Naive thymus-derived CD4-positive, alpha-beta T cell (primary cell): ENCODE data around the gene TNNC1. TPM values are rescaled to one million over a fixed set of nuclear protein-coding genes. Genes with fewer than 3 reads are reported as not detected.
A peak's percentile ranks its signal among the peaks of the same experiment; 100 is the strongest.

Experiments
- ATAC-seq: fragments of 150-1000 bp; cut with Tn5 transposase; 2 replicates; pipeline ENCODE4 v1.10.0; 2021; ENCODE audit warnings: mild to moderate bottlenecking, moderate library complexity
- CTCF ChIA-PET: fragments of 350-600 bp; sonication (Branson Sonifier 250); formaldehyde crosslinking; loops from one replicate; lab custom pipeline; 2021; ENCODE audit warnings: antibody characterized with exemption; lab: Charles Lee
- POLR2A ChIA-PET: fragments of 350-600 bp; sonication (Branson Sonifier 250); formaldehyde crosslinking; loops from one replicate; lab custom pipeline; 2021; ENCODE audit warnings: antibody characterized with exemption, inconsistent platforms; lab: Charles Lee
- DNase-seq, 9 donors: peaks; one replicate each; pipeline versions ENCODE4 v3.0.0 to v3.0.0-alpha.2; 2020 to 2022; ENCODE audit warnings: mixed read lengths in 1 of 9
- H3K27ac ChIP-seq: one replicate; pipeline ENCODE4 v1.7.0; 2013; ENCODE audit warnings: mild to moderate bottlenecking, low read depth, low read length, moderate library complexity
- H3K27me3 ChIP-seq, 2 donors: one replicate each; pipeline ENCODE4 v1.7.0; 2013; ENCODE audit warnings: low read length in 2 of 2, mild to moderate bottlenecking in 2 of 2, moderate library complexity in 2 of 2; ENCODE audit not compliant: control insufficient read depth in 2 of 2, insufficient read depth in 2 of 2
- H3K36me3 ChIP-seq, 3 experiments: 1 replicate in 2 of 3; 2 replicates in 1 of 3; pipeline ENCODE4 v1.7.0; 2013; ENCODE audit warnings: low read length in 3 of 3, mild to moderate bottlenecking in 3 of 3, moderate library complexity in 1 of 3; ENCODE audit not compliant: insufficient read depth in 3 of 3, control insufficient read depth in 2 of 3
- H3K4me1 ChIP-seq, 2 donors: one replicate each; pipeline ENCODE4 v1.7.0; 2013; ENCODE audit warnings: low read length in 2 of 2, mild to moderate bottlenecking in 2 of 2, moderate library complexity in 1 of 2; ENCODE audit not compliant: control insufficient read depth in 2 of 2, insufficient read depth in 2 of 2
- H3K4me3 ChIP-seq: 2 replicates; pipeline ENCODE4 v1.7.0; 2013; ENCODE audit warnings: mild to moderate bottlenecking, low read length
- H3K9me3 ChIP-seq, 3 experiments: 1 replicate in 2 of 3; 2 replicates in 1 of 3; pipeline ENCODE4 v1.7.0; 2013; ENCODE audit warnings: low read length in 3 of 3; ENCODE audit not compliant: control insufficient read depth in 2 of 3
- H3K27ac Mint-ChIP-seq, 9 donors: one replicate each; pipeline ENCODE4 v1.8.0; 2020 to 2022; ENCODE audit warnings: mixed read lengths in 9 of 9, mild to moderate bottlenecking in 8 of 9, moderate library complexity in 5 of 9, inconsistent platforms in 2 of 9
- H3K27me3 Mint-ChIP-seq, 5 donors: one replicate each; pipeline ENCODE4 v1.8.0; 2021 to 2022; ENCODE audit warnings: mixed read lengths in 5 of 5, mild to moderate bottlenecking in 1 of 5
- H3K36me3 Mint-ChIP-seq, 5 donors: one replicate each; pipeline ENCODE4 v1.8.0; 2020 to 2022; ENCODE audit warnings: mixed read lengths in 5 of 5, mild to moderate bottlenecking in 3 of 5, inconsistent platforms in 1 of 5
- H3K4me1 Mint-ChIP-seq, 7 donors: one replicate each; pipeline ENCODE4 v1.8.0; 2020 to 2022; ENCODE audit warnings: mixed read lengths in 7 of 7, mild to moderate bottlenecking in 3 of 7, inconsistent platforms in 1 of 7
- H3K4me3 Mint-ChIP-seq, 10 donors: one replicate each; pipeline ENCODE4 v1.8.0; 2020 to 2022; ENCODE audit warnings: mild to moderate bottlenecking in 10 of 10, mixed read lengths in 10 of 10, moderate library complexity in 6 of 10, inconsistent platforms in 2 of 10
- H3K9me3 Mint-ChIP-seq, 11 donors: one replicate each; pipeline ENCODE4 v1.8.0; 2020 to 2022; ENCODE audit warnings: mixed read lengths in 11 of 11, mild to moderate bottlenecking in 4 of 11, inconsistent platforms in 1 of 11, moderate library complexity in 1 of 11
- intact Hi-C, 2 donors: fragments of 100-400 bp; cut with micrococcal nuclease; formaldehyde crosslinking; loops; one replicate each; pipeline ENCODE4 v1.15.1; 2023
- polyA plus RNA-seq, 2 donors: library from polyadenylated mRNA; unstranded; fragments of 300-500 nt; fragmentation: Illumina TruSeq; gene quantifications; one replicate each; pipeline ENCODE4 v1.2.3, GENCODE V29; 2021
- total RNA-seq, 6 experiments: library from RNA in 5 of 6; stranded (reverse) in 5 of 6; gene quantifications; 1 replicate in 5 of 6; 2 replicates in 1 of 6; pipeline ENCODE4 v1.2.3 and lab custom pipeline; 2021 to 2026

The TNNC1 gene
- total and polyA plus RNA-seq, 7 experiments from 2014 or later = 0.73 to 8.4 (median 3.5) TPM

DNA sequence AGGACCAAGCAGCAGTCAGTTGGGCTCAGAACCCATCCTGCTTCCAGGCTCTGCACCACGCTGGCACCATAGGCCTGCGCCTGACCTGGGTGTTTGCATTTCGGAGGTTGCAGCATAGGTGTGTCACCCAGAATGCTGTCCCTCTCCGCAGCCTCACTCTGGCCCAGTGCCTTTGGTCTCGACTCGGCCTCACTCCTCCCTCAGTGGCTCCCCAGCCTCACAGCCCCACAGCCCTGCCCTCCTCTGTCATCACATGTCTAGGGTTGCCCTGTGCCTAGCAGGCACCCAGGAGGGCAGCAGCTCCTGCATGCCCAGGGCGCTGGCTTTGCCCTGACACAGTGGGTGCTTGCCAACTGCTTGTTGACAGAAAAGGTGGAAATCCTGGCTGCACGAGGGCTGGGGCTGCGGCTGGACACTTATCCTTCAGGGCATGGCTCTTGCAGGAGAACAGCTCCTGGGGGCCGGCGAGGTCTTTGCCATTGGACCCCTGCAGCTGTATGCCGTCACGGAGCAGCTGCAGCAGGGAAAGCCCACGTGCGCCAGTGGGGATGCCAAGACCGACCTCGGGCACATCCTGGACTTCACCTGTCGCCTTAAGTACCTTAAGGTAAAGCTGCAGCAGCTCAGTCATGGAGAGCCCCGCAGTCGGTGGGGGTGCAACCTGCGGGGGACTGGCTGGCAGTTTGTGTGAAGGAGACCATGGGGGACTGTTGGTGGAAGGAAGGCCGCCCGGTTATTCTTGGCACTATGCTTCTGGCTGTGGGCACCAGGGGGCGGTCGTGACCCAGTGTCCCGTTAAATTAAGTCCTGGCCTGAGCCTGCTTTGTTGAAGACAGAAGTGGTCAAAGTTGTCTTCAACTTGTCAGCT is 17.8 kb upstream of the TNNC1 start:
- peak in 4 of 9 donors; percentile 9 to 45 (median 16) for DNase-seq
- Mint-ChIP-seq H3K27me3 (no peaks in the 10 kb centered on the region), H3K36me3 (peaks cover 0 to 38% (median 4%) of the 10 kb centered on the region in 5 donors), H3K27ac (peak overlapping the region in 1 of 9 donors; percentile 25), H3K9me3 (no peaks in the 10 kb centered on the region), H3K4me3 (no peak overlapping the region), H3K4me1 (peaks cover 4 to 8% (median 6%) of the 10 kb centered on the region in 7 donors)
- intact Hi-C loops = loop anchor here (5.0 kb wide), 1 partner anchor 601 kb away; no protein-coding TSS in a partner anchor
- CTCF ChIA-PET = interaction anchor here (0.5 kb wide), 1 partner anchor 15 kb away, joined by 3 read pairs; no protein-coding TSS in a partner anchor
- Histone ChIP-seq H3K4me1 (no peaks in the 10 kb centered on the region), H3K36me3 (peaks cover 0 to 75% (median 11%) of the 10 kb centered on the region in 3 experiments), H3K4me3 (no peak overlapping the region), H3K9me3 (no peaks in the 10 kb centered on the region), H3K27me3 (no peaks in the 10 kb centered on the region), H3K27ac (no peak overlapping the region)
- peak; percentile 67 for ATAC-seq
- POLR2A ChIA-PET = interaction anchor here (0.8 to 1.0 kb wide), 2 partner anchors 12 to 15 kb away, joined by 3 read pairs; no protein-coding TSS in a partner anchor

DNA sequence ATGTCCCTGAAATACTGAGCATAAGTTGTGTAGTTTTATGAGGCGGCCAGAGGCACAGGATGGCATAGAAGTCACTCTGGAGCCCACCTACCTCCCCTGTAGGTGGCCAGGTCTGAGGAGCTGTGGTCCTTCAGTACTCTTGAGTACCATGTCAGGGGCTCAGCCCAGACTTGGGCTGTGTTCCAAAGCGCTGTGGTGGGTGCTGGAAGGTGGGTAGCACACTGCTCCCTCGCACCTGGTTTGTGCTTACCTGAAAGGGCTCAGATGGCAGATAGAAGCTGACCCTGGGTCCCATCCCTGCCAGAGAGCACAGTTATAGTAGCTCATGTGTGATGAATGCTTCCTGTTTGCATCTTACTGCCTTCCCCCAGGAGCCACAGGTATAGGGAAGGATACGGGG is 17.1 kb upstream of the TNNC1 start:
- Histone ChIP-seq H3K27ac (no peak overlapping the region), H3K9me3 (no peaks in the 10 kb centered on the region), H3K4me3 (no peak overlapping the region), H3K27me3 (no peaks in the 10 kb centered on the region), H3K36me3 (peaks cover 0 to 74% (median 11%) of the 10 kb centered on the region in 3 experiments), H3K4me1 (no peaks in the 10 kb centered on the region)
- peak overlapping the region in 2 of 9 donors; percentile 61 to 67 for H3K27ac Mint-ChIP-seq
- peaks cover 4 to 9% (median 6%) of the 10 kb centered on the region in 7 donors for H3K4me1 Mint-ChIP-seq
- peaks cover 0 to 39% (median 4%) of the 10 kb centered on the region in 5 donors for H3K36me3 Mint-ChIP-seq
- ChIA-PET CTCF (interaction anchor here (0.6 kb wide), 1 partner anchor 59 kb away, joined by 10 read pairs; no protein-coding TSS in a partner anchor), POLR2A (interaction anchor here (1.0 to 1.1 kb wide), 2 partner anchors 11 to 16 kb away, joined by 3 to 4 read pairs; partner anchors contain the start of gene NISCH)
- intact Hi-C loops = loop anchor here (5.0 kb wide), 1 partner anchor 601 kb away; no protein-coding TSS in a partner anchor
- no peak overlapping the region for H3K4me3 Mint-ChIP-seq
- no peaks in the 10 kb centered on the region for H3K9me3 Mint-ChIP-seq
- no peak for ATAC-seq
- DNase-seq = no peak
- no peaks in the 10 kb centered on the region for H3K27me3 Mint-ChIP-seq

DNA sequence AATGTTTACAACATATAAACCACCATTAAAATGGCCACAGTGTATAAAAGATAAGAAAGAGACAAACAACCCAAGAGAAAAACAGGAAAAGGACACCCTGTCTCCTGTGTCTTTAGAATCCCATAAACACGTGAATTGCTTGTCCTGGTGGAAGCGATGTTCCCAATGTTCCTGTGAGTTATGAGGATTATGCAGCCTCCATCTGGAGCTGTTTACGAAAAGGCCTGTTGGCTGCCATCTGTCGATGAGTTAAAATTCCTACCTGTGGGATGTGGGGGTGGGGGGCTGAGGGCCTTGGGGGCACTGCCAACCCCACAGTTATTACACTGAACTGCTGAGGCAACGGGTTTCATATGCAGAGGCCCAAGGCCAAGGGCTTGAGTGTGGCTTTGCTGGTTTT is 15.2 kb upstream of the TNNC1 start:
- Histone ChIP-seq H3K4me3 (no peak overlapping the region), H3K9me3 (no peaks in the 10 kb centered on the region), H3K4me1 (no peaks in the 10 kb centered on the region), H3K27ac (no peak overlapping the region), H3K36me3 (peaks cover 0 to 70% (median 7%) of the 10 kb centered on the region in 3 experiments), H3K27me3 (no peaks in the 10 kb centered on the region)
- Mint-ChIP-seq H3K36me3 (peaks cover 0 to 31% (median 2%) of the 10 kb centered on the region in 5 donors), H3K4me3 (no peak overlapping the region), H3K9me3 (no peaks in the 10 kb centered on the region), H3K27ac (peak overlapping the region in 4 of 9 donors; percentile 54 to 85 (median 68)), H3K4me1 (peaks cover 4 to 13% (median 6%) of the 10 kb centered on the region in 7 donors), H3K27me3 (no peaks in the 10 kb centered on the region)
- CTCF ChIA-PET = no interaction called here
- intact Hi-C loops = no loop called here
- DNase-seq = no peak
- POLR2A ChIA-PET = no interaction called here
- ATAC-seq = no peak

DNA sequence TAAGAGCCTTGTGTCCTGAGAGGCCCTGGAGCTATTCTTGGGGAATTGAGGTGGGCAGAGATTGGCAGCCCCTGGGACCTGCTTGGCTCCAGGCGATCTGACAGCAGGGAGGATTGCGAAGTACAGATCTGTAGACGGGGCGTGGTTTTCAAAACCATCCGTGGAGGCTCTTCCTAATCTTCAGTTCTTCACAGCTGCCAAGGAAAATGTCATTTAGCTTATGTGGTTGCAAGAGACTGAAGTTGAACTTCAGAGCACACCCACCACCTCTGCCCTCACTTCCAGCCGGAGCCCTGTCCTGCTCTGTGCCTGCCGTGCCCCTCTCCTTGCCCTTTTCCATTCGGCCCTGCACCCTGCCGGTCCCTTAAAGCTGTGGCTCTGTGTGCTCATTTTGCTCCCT is 14.5 kb upstream of the TNNC1 start:
- H3K4me3 Mint-ChIP-seq = no peak overlapping the region
- H3K9me3 Mint-ChIP-seq = no peaks in the 10 kb centered on the region
- H3K36me3 Mint-ChIP-seq = peaks cover 0 to 25% (median 3%) of the 10 kb centered on the region in 5 donors
- H3K4me1 Mint-ChIP-seq = peaks cover 4 to 13% (median 7%) of the 10 kb centered on the region in 7 donors
- CTCF ChIA-PET = no interaction called here
- intact Hi-C loops = no loop called here
- no peaks in the 10 kb centered on the region for H3K27me3 ChIP-seq
- H3K4me3 ChIP-seq = no peak overlapping the region
- no peak for ATAC-seq
- H3K36me3 ChIP-seq = peaks cover 0 to 64% (median 7%) of the 10 kb centered on the region in 3 experiments
- POLR2A ChIA-PET = interaction anchor here (0.7 kb wide), 1 partner anchor 17 kb away, joined by 3 read pairs; no protein-coding TSS in a partner anchor
- DNase-seq = no peak
- H3K27me3 Mint-ChIP-seq = no peaks in the 10 kb centered on the region
- no peaks in the 10 kb centered on the region for H3K4me1 ChIP-seq
- H3K27ac Mint-ChIP-seq = peak overlapping the region in 6 of 9 donors; percentile 27 to 78 (median 50)
- no peaks in the 10 kb centered on the region for H3K9me3 ChIP-seq
- no peak overlapping the region for H3K27ac ChIP-seq

DNA sequence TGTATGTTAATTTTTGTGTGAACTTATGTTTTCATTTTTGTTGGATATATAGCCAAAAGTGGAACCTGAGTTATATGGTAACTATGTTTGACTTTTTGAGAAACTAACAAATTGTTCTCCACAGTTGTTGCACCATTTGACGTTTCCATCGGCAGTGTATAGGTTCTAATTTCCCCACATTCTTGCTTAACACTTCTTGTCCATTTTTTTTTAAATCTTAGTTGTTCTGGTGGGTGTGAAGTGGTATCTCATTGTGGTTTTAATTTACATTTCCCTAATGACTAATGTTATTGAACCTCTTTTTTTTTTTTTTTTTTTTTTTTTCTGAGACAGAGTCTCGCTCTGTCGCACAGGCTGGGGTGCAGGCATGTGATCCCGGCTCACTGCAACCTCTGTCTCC is 9.6 kb upstream of the TNNC1 start:
- intact Hi-C loops = no loop called here

DNA sequence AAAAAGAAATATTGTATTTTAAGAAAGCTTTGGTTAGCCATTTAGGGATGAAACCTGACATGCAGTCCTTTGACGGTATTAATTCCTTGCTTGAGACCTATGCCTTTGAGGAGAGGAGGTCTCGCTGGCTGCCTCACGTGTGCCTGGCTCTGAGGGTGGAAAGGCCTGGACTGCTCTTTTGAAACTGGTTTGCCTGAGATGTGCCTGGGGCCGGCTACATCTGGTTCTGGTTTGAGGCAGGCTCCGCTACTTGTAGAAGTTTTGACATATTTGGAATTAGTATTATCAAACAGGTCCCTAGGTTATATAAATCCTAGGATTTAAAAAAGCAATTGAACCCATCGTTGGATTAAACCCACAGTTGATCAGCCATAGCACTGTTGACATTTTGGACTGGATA is 8.0 kb upstream of the TNNC1 start:
- ChIA-PET POLR2A (no interaction called here), CTCF (interaction anchor here (1.3 kb wide), 1 partner anchor 10 kb away, joined by 3 read pairs; no protein-coding TSS in a partner anchor)
- Mint-ChIP-seq H3K4me1 (peaks cover 15 to 35% (median 24%) of the 10 kb centered on the region in 7 donors), H3K27ac (peak overlapping the region in 1 of 9 donors; percentile 53), H3K27me3 (no peaks in the 10 kb centered on the region), H3K9me3 (no peaks in the 10 kb centered on the region), H3K4me3 (no peak overlapping the region), H3K36me3 (peaks cover 0 to 30% (median 6%) of the 10 kb centered on the region in 5 donors)
- ATAC-seq = no peak
- H3K27ac ChIP-seq = no peak overlapping the region
- no peaks in the 10 kb centered on the region for H3K27me3 ChIP-seq
- intact Hi-C loops = no loop called here
- H3K9me3 ChIP-seq = no peaks in the 10 kb centered on the region
- peaks cover 11 to 67% (median 13%) of the 10 kb centered on the region in 3 experiments for H3K36me3 ChIP-seq
- peaks cover under 1 to 3% of the 10 kb centered on the region in 2 donors for H3K4me1 ChIP-seq
- no peak for DNase-seq
- no peak overlapping the region for H3K4me3 ChIP-seq

More for the DNA sequence above, 9.6 kb upstream of the TNNC1 start:
- H3K9me3 ChIP-seq = no peaks in the 10 kb centered on the region
- Mint-ChIP-seq H3K9me3 (no peaks in the 10 kb centered on the region), H3K36me3 (peaks cover 0 to 27% (median 6%) of the 10 kb centered on the region in 5 donors), H3K27me3 (no peaks in the 10 kb centered on the region), H3K27ac (no peak overlapping the region), H3K4me1 (peaks cover 10 to 23% (median 13%) of the 10 kb centered on the region in 7 donors), H3K4me3 (no peak overlapping the region)
- POLR2A ChIA-PET = no interaction called here
- no peak for DNase-seq
- H3K27ac ChIP-seq = no peak overlapping the region
- H3K4me1 ChIP-seq = peaks cover 0 to 3% of the 10 kb centered on the region in 2 donors
- H3K36me3 ChIP-seq = peaks cover 6 to 60% (median 12%) of the 10 kb centered on the region in 3 experiments
- peak; percentile 30 for ATAC-seq
- no peaks in the 10 kb centered on the region for H3K27me3 ChIP-seq
- CTCF ChIA-PET = no interaction called here
- no peak overlapping the region for H3K4me3 ChIP-seq
